OCI-LY7 (cell line): ENCODE data around the gene RALA.

Source experiments
- CTCF ChIP-seq: fragments of 200-600 bp; sonication (generic); conservative IDR thresholded peaks from 2 replicates; pipeline ENCODE4 v1.5.1; 2014; ENCODE audit warnings: mild to moderate bottlenecking, antibody characterized with exemption, low read length, moderate library complexity, mixed read lengths
- EZH2phosphoT487 ChIP-seq: fragments of 200-600 bp; sonication (generic); IDR thresholded peaks from 2 replicates; pipeline ENCODE4 v1.6.1; 2018; ENCODE audit warnings: low read depth, borderline replicate concordance, mild to moderate bottlenecking, mixed run types, antibody characterized with exemption, low read length, moderate library complexity, mixed read lengths

GRCh38 chr7:39631736-39632308 lies 8.4 kb downstream of the RALA start:
- no peak for TF ChIP-seq CTCF
- TF ChIP-seq EZH2phosphoT487, result no peak
